Measurements from ENCODE around the gene ARPC5L.
"Not testable (repeated sequence)": the region's sequence is repeated elsewhere in the genome, so short reads cannot be mapped to it uniquely, and the experiment has no call there.

ARPC5L gene

GRCh38 chr9:124861342-124862229, at the start of gene ARPC5L, which contains the start of gene RPL35:
ARPC5L (plus strand) TSS chr9:124862130; CDS start chr9:124869291, 7,161 bp downstream.
RPL35 (minus strand) TSS chr9:124861957; CDS start chr9:124861912, 45 bp downstream.
- FAIRE-seq, result no peak

GRCh38 chr9:124812441-124812876, 49.5 kb upstream of the ARPC5L start:
- FAIRE-seq, result no peak

- FAIRE-seq, result no peak
Measured at GRCh38 chr9:124813041-124813440, 48.9 kb upstream of the ARPC5L start.

GRCh38 chr9:124813501-124814163, 48.3 kb upstream of the ARPC5L start:
- FAIRE-seq, result no peak

GRCh38 chr9:124814164-124814535, 47.8 kb upstream of the ARPC5L start:
- FAIRE-seq, result no peak

GRCh38 chr9:124815601-124816000, 46.3 kb upstream of the ARPC5L start:
- FAIRE-seq, result no peak

- FAIRE-seq, result no peak
Measured at GRCh38 chr9:124818431-124819281, 43.3 kb upstream of the ARPC5L start.

GRCh38 chr9:124820698-124821623, 41.0 kb upstream of the ARPC5L start:
- no peak for FAIRE-seq

GRCh38 chr9:124828489-124829333, 33.2 kb upstream of the ARPC5L start:
- FAIRE-seq, result no peak

GRCh38 chr9:124829334-124829669, 32.6 kb upstream of the ARPC5L start:
- no peak for FAIRE-seq

GRCh38 chr9:124830593-124830992, 31.3 kb upstream of the ARPC5L start:
- no peak for FAIRE-seq

GRCh38 chr9:124831642-124832364, 30.1 kb upstream of the ARPC5L start:
- no peak for FAIRE-seq

GRCh38 chr9:124834591-124834990, 27.3 kb upstream of the ARPC5L start:
- no peak for FAIRE-seq

GRCh38 chr9:124835026-124835557, 26.8 kb upstream of the ARPC5L start:
- no peak for FAIRE-seq

GRCh38 chr9:124838132-124838531, 23.8 kb upstream of the ARPC5L start:
- not testable (repeated sequence) for FAIRE-seq

GRCh38 chr9:124838567-124839275, 23.2 kb upstream of the ARPC5L start:
- not testable (repeated sequence) for FAIRE-seq

- FAIRE-seq, result no peak
Measured at GRCh38 chr9:124839612-124840299, 22.2 kb upstream of the ARPC5L start.

- no peak for FAIRE-seq
Measured at GRCh38 chr9:124840300-124840833, 21.6 kb upstream of the ARPC5L start.

Measured in colon (tissue), 2 donors.